Testis (tissue), 2 donors: ENCODE results near the gene PDHX.

Experiments used
- POLR2A ChIP-seq: fragments of 450-650 bp; IDR thresholded peaks from one replicate; pipeline ENCODE4 v1.6.1; 2017; ENCODE audit warnings: antibody characterized with exemption, mild to moderate bottlenecking, moderate library complexity
- TF ChIP-seq, protein P1 (sequence below), 3 experiments: fragments of 450-650 bp in 2 of 3; fragments of 200-600 bp in 1 of 3; sonication (generic) in 1 of 3; IDR thresholded peaks; one replicate each; pipeline ENCODE4 v1.5.1; 2016 to 2019; ENCODE audit warnings: antibody characterized with exemption in 3 of 3, mild to moderate bottlenecking in 2 of 3, moderate library complexity in 1 of 3

DNA sequence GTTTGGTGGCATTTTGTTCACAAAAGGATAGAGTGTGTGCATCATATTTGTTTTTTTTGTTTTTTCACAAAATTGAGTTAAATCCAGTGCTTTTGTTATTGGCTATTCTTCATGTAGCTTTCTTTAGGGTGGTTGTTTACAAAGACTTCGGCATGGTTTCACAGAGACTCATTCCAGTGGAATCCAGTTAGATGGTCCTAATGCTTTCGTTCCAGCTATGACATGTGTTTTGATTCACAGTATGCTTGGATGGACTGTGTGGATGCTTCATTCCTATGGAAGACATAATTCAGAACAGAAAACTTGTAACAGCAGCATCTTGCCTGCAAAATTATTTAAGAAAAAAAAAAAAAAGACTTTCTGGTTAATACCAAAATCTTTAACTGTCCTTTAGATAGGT is 97.9 kb downstream of the PDHX start:
- TF ChIP-seq, protein P1, sequence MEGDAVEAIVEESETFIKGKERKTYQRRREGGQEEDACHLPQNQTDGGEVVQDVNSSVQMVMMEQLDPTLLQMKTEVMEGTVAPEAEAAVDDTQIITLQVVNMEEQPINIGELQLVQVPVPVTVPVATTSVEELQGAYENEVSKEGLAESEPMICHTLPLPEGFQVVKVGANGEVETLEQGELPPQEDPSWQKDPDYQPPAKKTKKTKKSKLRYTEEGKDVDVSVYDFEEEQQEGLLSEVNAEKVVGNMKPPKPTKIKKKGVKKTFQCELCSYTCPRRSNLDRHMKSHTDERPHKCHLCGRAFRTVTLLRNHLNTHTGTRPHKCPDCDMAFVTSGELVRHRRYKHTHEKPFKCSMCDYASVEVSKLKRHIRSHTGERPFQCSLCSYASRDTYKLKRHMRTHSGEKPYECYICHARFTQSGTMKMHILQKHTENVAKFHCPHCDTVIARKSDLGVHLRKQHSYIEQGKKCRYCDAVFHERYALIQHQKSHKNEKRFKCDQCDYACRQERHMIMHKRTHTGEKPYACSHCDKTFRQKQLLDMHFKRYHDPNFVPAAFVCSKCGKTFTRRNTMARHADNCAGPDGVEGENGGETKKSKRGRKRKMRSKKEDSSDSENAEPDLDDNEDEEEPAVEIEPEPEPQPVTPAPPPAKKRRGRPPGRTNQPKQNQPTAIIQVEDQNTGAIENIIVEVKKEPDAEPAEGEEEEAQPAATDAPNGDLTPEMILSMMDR (IDR thresholded peaks at IDR 0.05), result no peak
- TF ChIP-seq POLR2A, result no peak
